NCI-H187 (cell line): ENCODE results near the gene C1QC.
"Not testable (repeated sequence)": the region's sequence is repeated elsewhere in the genome, so short reads cannot be mapped to it uniquely, and the experiment has no call there.

Experiments
- DNase-seq, 2 experiments: peaks; one replicate each; lab custom pipeline; 2025; lab: John Stamatoyannopoulos, UW

The C1QC gene

DNA sequence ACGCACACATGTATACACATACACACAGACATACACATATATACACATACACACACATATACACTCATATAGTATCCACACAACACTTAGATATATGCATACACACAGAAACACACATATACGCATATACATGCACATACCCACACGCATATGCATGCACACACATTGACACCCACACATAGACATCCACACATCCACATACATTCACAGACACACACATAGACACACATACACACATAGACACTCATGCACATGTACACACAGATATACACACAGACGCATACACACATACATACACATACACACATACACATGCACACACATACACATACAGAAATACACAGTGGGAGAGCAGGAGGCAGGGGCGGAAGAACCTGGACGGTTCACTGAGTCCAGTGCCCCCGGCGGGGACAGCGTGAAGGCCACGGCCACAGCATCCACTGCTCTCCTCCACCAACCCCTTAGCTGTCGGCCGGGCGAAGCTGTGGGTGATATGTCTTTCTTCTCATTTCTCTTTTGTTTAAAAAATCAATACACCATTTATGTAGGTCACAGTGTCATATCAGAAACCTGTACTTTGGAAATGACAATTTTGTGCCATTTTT is 6.8 kb downstream of the C1QC start:
- DNase-seq, result no peak

DNA sequence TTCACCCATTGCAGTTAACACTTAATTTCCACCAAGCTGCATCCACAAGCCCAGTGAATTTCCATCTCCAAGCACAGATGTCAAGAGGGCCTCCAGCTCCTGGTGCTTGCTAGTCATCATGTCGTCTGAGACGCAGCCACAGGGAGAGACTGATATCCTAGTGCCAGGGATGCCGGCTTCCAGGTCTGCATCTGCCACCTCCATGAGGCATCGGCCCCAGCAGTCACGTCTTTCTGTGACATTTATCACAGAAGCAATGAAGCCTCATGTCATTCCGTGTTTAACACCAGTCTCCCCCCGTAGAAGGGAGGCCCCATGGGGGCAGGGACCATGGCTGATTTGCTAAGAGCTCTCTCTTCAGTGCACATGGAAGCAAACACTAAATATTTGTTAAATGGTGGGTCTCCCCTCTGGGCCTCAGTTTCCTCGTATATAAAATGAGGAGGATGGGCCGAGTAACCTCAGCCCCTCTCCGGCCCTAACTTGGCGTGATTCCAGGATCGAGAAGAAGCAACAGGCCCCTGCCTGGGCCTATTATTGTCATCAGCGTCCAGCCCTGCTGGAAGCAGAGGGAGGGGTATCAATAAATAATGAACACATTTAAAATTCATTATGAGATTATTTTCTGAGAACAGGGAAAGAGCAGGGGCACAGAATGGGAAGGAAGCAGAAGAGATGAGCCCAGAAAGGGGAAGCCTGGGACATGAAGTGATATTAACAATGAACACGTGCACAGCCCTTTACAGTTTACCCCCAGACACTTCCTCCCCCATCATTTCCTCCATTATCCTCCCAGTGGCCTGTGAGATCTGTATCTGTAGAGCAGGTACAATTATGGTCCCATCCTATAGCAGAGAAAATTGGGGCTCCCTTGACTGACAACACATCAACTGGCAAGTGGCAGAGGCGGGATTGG is 8.8 kb downstream of the C1QC start:
- DNase-seq, result no peak

GRCh38 chr1:22652881-22653316 is 9.5 kb downstream of the C1QC start, which contains the start of gene C1QB:
TSS of gene C1QB (plus strand) at chr1:22653236. CDS start at chr1:22659463, 6,227 bp downstream.
- no peak for DNase-seq

GRCh38 chr1:22654692-22655091 is 11.3 kb downstream of the C1QC start:
- DNase-seq, result no peak

DNA sequence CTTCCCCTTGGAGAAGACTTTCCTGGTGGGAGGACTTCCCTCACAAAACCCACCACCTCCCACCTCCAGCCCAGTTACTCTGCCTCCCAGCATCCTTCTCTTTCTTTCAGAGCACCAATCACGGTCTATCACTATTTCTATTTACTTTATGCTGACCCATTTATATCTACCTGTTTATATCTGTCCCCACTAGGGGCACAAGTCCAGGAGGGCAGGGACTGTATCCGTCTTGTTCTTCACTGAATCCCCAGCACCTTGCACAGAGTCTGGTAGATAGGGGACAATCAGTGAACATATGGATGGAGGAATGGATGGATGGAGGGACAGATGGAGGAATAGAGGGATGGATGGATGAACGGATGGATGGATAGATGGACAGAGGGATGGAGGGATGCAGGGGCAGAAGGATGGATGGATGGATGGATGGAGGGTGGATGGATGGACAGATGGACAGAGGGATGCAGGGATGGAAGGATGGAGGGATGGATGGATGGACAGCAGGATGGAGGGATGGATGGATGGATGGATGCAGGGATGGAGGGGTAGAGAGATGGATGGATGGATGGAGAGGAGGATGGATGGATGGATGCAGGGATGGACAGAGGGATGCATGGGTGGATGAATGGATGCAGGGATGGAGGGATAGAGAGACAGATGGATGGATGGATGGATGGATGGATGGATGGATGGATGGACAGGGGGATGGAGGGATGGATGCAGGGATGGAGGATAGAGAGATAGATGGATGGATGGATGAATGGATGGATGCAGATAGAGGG is 15.1 kb downstream of the C1QC start:
- no peak for DNase-seq

GRCh38 chr1:22660716-22661241 is 17.3 kb downstream of the C1QC start:
- no peak for DNase-seq

DNA sequence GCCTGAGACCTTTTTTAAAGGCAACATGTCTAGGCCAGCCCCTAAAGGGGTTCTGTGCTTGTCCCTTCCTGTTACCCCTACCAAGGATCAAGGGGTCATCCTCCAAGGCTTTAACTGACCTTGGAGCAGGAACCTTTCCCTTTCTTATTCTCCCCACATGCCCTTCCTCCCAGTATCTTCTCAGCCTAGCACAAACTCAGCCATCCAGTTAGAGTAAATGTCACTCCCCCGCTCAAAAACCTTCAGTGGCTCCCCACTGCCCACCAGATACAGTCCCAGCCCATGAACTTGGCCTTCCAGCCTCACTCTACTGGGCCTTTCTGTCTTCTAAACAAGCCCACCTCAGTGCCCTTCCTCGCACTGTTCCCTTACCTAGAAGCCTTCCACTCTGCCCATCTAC is 18.4 kb downstream of the C1QC start:
- no peak for DNase-seq

DNA sequence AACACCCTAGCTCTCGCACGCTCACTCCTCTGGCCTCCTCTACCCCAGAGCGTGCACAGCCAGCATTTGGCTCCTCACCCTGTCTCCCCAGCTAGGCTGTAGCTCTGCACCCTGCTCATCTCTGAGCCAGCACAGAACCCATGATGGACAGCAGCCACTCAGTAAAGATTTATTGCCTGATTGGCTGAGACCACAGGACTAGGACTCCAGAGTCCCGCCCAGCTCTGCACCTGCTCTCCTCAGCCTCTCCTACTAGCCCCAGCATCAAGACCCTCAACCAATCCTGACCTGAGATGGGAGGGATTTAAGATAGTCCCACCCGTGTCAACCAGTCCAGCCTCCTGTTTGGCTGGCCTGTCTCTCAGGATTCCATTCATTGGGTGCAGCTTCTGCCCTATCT is 18.9 kb downstream of the C1QC start:
- no peak for DNase-seq

DNA sequence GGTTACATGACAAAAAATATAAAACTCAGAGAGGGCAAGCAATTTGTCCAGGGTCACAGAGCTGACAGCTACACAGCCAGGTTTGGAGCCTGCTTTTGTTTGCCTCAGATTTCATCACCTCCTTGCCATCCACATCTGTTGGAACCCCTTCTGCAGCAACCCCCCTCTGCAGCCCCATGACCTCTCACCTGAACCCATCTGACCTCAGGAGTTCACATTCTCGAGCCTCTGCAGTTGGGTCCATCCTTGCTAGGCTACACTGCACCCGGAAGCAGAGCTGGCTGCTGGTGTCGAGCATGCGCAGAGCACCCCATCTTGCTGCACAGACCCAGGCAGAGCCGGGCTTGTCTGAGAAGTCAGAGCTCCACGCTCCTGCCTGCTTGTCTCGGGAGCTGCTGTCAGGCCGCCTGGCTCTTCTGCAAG is 19.6 kb downstream of the C1QC start:
- no peak for DNase-seq

DNA sequence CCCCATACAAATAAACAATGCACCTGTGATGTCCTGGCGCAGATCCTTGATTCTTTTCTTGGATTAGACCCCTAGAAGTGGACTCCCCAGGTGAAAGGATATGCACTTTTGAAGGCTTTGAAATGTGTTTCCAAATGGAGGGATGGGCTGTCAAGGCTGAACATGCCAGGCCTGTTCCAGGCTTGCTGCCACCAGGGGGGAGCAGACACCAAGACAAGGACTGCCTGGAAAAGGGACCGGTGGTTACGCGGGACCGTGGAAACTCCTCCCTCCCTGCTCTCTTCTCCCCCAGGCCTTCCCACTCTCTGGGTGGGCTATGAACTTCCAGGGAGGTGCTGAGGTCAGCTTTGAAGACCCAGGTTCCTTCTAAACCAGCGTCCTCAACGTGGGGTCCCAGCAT is 22.3 kb downstream of the C1QC start:
- no peak for DNase-seq

- no peak for DNase-seq
These were observed 23.0 kb downstream of the C1QC start for GRCh38 chr1:22666412-22666811.

- not testable (repeated sequence) for DNase-seq
These were observed 25.4 kb downstream of the C1QC start for GRCh38 chr1:22668840-22669239.

- no peak for DNase-seq
These were observed 27.0 kb downstream of the C1QC start for GRCh38 chr1:22670352-22670975.

- DNase-seq, result no peak
These were observed 28.6 kb downstream of the C1QC start for GRCh38 chr1:22671999-22672398.

DNA sequence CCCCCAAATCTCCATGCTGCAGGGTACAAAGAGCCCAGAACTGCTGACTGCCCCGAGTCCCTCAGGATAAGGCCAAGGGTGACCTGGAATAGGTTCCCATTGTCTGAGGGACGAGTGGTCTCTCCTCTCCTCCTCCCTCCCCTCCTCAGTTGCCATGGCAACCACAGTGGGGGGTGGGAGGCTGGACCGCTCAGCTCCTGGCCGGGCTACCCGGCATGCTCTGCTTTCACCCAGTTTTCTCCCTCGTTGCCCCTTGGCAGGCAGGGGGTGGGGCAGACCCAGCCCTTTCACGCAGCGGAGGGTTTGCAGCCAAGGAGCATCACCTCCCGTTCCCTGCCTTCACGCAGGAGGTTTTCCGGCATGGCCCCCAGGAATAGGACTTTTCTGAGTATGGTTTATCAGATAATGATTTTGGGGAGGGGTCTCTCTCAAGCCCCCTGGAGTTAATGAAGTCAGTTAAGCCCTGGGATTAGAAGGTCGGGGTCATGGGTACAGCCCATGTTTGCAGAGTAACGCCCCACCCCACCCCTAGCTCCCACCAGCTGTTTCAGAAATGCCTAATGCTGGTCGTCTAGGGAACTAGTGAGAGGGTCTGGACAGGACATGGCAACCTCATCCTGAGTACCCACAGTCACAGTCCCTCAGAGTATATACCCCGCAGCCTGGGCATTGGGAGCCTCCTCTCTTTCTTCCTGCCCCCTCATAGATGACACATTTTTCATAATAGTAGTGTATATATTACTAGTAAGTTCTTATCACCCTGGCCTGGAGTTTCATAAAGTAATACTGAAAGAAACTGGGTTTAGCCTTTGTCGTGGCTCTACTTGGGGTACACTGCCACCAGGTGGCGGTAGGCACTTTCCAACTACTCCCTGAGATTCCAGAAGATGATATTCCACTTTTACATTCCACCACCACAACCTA is 30.3 kb downstream of the C1QC start:
- DNase-seq, result peak in 1 of 2 experiments; percentile 13

GRCh38 chr1:22674410-22674749 is 30.9 kb downstream of the C1QC start:
- DNase-seq, result no peak

DNA sequence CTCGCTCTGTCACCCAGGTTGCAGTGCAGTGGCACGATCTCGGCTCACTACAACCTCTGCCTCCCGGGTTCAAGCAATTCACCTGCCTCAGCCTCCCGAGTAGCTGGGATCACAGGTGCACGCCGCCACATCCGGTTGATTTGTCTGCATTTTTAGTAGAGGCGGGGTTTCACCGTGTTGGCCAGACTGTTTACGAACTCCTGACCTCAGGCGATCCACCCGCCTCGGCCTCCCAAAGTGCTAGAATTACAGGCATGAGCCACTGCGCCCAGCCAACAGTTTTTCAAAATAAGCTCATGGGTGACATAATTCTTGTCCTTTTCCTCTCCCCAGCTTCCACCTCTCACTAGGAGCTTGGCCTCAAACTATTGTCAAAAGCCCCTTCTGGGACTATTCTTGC is 32.7 kb downstream of the C1QC start:
- not testable (repeated sequence) for DNase-seq

- no peak for DNase-seq
These were observed 33.6 kb downstream of the C1QC start for GRCh38 chr1:22676916-22677583.

DNA sequence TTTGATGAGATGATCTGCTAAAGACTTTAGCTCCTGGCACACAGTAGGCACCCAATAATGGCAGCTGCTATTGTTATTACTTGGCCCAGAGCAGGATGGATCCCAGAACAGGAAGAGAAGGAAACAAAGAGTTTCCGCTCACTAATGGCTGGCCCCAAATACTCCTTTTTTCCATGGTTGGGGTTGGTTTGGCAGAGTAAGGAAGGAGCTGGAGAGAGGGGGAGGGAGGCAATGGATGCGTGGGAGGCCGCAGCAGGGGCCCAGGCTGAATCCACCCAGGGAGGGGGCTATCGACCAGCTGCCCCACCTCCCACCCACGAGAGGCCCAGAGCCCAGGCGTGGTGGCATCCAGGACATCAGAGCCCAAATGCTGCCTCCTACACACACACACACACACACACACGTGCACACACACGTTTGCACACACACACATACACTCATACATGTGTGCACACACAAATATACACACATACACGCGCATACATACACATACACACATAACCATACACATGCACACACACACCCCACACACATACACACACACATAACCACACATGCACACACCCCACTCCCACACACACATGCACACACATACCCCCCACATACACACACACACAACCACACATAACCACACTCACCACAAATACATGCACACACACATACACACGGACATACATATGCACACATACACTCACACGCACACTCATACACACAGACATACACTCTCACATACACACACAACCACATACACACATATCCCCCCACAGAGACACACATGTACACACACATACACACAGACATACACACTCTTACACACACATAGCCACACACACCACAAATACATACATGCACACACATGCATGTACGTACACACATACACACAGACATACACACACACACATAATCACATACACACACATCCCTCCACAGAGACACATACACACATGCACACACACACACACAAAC is 34.8 kb downstream of the C1QC start:
- no peak for DNase-seq
